GM06990 (cell line): ENCODE data around the gene DAPK2.

Experiments
- DNase-seq: peaks from one replicate; pipeline ENCODE4 v3.0.0-alpha.2; 2011; ENCODE audit not compliant: insufficient read length; ENCODE audit errors: extremely low read depth
- H3K27me3 ChIP-seq: replicated peaks from 2 replicates; pipeline ENCODE4 v1.6.0; 2011; ENCODE audit warnings: low read length; ENCODE audit not compliant: control insufficient read depth, insufficient read depth
- H3K36me3 ChIP-seq: 2 replicates; pipeline ENCODE4 v1.5.1; 2011; ENCODE audit warnings: low read length; ENCODE audit not compliant: control insufficient read depth, insufficient read depth
- H3K4me3 ChIP-seq: replicated peaks from 2 replicates; pipeline ENCODE4 v1.5.1; 2011; ENCODE audit warnings: low read depth, mild to moderate bottlenecking, control low read depth, low read length
- TF ChIP-seq, protein P1 (sequence below): IDR thresholded peaks from 2 replicates; pipeline ENCODE4 v1.5.1; 2011; ENCODE audit warnings: low read length, control low read depth, mild to moderate bottlenecking, inconsistent platforms; ENCODE audit not compliant: insufficient read depth, poor library complexity, severe bottlenecking

DAPK2 gene

DNA sequence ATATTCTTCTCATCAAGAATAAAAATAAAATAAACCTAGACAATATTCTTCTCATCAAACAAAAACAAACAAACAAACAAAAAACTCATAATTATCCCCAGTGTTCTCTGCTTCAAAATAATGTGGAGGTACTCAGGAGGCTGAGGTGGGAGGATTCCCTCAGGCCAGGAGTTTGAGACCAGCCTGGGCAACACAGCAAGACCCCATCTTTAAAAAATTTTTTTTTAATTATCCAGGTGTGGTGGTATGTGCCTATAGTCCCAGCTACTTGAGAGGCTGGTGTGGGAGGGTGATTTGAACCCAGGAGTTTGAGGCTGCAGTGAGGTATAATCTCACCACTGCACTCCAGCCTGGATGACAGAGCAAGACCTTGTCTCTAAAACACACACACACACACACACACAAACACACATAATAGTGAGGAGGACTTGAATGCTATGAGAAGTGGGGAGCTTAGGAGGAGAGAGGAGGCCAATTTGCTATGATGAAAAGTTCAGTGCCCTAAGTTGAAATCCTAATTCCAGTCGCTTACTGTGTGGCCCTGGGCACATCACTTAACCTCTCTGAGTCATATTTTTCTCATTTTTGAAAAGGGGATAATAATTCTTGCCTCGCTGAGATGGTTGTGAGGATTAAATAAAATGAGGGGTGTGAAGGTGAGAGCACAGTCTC is 176.8 kb downstream of the DAPK2 start:
- no peak for DNase-seq
- H3K27me3 ChIP-seq, result no peaks in the 10 kb centered on the region
- H3K36me3 ChIP-seq, result no peaks in the 10 kb centered on the region
- TF ChIP-seq, protein P1, sequence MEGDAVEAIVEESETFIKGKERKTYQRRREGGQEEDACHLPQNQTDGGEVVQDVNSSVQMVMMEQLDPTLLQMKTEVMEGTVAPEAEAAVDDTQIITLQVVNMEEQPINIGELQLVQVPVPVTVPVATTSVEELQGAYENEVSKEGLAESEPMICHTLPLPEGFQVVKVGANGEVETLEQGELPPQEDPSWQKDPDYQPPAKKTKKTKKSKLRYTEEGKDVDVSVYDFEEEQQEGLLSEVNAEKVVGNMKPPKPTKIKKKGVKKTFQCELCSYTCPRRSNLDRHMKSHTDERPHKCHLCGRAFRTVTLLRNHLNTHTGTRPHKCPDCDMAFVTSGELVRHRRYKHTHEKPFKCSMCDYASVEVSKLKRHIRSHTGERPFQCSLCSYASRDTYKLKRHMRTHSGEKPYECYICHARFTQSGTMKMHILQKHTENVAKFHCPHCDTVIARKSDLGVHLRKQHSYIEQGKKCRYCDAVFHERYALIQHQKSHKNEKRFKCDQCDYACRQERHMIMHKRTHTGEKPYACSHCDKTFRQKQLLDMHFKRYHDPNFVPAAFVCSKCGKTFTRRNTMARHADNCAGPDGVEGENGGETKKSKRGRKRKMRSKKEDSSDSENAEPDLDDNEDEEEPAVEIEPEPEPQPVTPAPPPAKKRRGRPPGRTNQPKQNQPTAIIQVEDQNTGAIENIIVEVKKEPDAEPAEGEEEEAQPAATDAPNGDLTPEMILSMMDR, result no peak
- no peak overlapping the region for H3K4me3 ChIP-seq

DNA sequence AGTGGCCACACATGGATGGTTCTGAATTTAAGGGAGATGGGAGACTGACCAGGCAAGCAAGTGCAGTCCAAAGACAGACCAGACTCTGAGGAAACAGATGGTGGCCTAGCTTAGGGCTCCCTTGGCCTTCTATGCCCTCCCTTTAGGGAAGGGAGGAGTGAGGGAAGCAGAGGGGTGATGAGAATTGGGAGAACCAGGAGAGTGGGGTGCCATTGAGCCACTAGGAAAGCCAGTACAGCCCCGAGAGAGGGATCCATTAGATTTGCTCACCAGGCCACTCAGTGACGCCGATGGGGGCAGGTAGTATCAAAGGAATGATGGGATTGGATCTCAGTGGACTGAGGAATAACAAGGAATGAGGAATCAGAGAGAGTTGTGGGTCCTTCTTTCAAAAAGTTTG is 182.1 kb downstream of the DAPK2 start:
- TF ChIP-seq, protein P1, result no peak
- no peak for DNase-seq
- H3K36me3 ChIP-seq, result no peaks in the 10 kb centered on the region
- H3K27me3 ChIP-seq, result no peaks in the 10 kb centered on the region
- H3K4me3 ChIP-seq, result no peak overlapping the region

DNA sequence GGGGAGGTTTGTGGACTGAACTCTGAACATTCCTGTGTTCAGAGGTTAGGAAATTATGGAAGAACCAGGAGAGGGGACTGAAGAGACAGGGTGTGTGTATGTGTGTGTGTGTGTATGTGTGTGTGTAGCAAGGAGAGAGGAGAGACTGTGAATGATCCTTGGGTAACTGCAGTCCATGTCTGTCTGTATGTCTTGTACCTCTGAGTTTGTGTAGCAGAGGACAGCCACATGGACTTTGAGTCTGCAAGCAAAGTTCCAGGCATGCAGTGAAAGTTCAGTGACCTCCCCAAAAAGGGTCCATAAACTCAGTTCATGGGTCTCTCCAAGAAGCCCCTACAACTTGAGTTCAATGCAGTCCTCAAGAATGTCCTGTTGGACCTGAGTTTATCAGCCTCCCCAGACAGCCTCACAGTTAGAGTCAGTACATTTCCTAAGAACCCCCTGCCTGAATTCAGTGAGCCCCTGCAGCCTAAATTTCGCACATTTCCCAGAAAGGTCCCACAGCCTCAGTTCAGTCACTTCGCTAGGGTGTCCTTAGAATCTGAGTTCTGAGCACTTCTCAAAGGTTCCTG is 184.3 kb downstream of the DAPK2 start:
- Histone ChIP-seq H3K4me3 (no peak overlapping the region), H3K36me3 (no peaks in the 10 kb centered on the region), H3K27me3 (no peaks in the 10 kb centered on the region)
- no peak for DNase-seq
- TF ChIP-seq, protein P1, result no peak

DNA sequence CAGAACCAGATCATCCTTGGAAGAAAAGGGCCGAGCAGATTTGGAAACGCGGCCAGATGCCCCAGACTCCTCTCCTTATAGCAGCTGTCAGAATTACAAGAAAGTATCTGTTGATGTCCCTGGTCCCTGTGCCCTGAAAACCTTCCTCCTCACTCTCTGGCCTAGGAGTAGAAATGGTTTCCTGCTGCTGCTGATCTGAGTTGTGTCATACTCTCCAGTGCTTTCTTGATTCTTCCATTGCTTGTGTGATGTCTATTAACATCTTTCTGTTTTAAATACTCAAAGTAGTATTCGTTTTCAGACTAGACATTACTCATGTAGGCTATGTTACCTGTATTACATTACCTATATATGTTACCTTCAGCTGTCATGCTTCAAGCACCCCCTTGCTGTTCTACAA is 185.7 kb downstream of the DAPK2 start:
- TF ChIP-seq, protein P1, result no peak
- no peaks in the 10 kb centered on the region for H3K27me3 ChIP-seq
- no peak for DNase-seq
- no peaks in the 10 kb centered on the region for H3K36me3 ChIP-seq
- no peak overlapping the region for H3K4me3 ChIP-seq

DNA sequence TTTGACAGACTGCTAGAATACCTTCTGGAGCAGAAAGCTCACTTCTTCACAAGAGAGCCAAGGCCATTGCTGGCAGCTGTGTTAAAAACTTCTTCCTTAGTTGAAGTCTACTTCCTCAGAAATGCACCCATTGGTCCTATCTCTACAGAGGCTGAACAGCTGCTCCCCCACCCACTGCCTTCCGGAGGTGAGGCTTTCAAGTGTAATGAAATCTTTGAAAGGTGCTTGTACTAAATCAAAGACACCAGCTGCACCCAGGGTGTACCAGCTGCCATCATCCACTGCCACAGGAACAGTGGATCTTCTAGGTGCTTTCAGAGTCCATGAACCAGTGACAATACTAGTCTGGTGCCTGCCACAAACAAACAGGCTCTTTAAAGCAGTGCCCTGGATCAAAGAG is 186.1 kb downstream of the DAPK2 start:
- TF ChIP-seq, protein P1, result no peak
- H3K27me3 ChIP-seq, result no peaks in the 10 kb centered on the region
- DNase-seq, result no peak
- H3K36me3 ChIP-seq, result no peaks in the 10 kb centered on the region
- no peak overlapping the region for H3K4me3 ChIP-seq
